Ovary (tissue), 3 donors: ENCODE results near the gene ARHGAP44.

Source experiments
- POLR2A ChIP-seq: fragments of 450-650 bp; IDR thresholded peaks from one replicate; pipeline ENCODE4 v1.6.1; 2017; ENCODE audit warnings: antibody characterized with exemption, mild to moderate bottlenecking, moderate library complexity
- TF ChIP-seq, protein P1 (sequence below), 3 donors: fragments of 450-650 bp in 2 of 3; fragments of 200-600 bp in 1 of 3; IDR thresholded peaks; one replicate each; pipeline versions ENCODE4 v1.5.1 to v1.8.0; 2016 to 2022; ENCODE audit warnings: antibody characterized with exemption in 3 of 3, mild to moderate bottlenecking in 1 of 3
- donor health status: DM: no; HTN: no; CAD: no.

DNA sequence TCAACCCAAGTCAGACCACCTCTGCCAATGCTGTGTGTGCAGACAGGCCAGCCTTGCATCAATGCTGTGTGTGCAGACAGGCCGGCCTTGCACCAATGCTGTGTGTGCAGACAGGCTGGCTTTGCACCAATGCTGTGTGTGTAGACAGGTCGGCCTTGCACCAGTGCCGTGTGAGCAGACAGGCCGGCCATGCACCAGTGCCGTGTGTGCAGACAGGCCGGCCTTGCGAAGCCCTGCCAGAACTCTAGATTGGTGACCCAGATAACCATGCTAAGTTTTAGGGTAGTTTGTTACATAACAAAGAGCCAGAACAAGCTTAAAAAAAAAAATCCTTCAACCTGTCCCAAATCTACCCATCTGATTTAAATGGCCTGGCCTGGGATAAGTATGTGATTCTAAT, 174.2 kb downstream of the ARHGAP44 start:
- no peak for TF ChIP-seq POLR2A
- TF ChIP-seq, protein P1, sequence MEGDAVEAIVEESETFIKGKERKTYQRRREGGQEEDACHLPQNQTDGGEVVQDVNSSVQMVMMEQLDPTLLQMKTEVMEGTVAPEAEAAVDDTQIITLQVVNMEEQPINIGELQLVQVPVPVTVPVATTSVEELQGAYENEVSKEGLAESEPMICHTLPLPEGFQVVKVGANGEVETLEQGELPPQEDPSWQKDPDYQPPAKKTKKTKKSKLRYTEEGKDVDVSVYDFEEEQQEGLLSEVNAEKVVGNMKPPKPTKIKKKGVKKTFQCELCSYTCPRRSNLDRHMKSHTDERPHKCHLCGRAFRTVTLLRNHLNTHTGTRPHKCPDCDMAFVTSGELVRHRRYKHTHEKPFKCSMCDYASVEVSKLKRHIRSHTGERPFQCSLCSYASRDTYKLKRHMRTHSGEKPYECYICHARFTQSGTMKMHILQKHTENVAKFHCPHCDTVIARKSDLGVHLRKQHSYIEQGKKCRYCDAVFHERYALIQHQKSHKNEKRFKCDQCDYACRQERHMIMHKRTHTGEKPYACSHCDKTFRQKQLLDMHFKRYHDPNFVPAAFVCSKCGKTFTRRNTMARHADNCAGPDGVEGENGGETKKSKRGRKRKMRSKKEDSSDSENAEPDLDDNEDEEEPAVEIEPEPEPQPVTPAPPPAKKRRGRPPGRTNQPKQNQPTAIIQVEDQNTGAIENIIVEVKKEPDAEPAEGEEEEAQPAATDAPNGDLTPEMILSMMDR (IDR thresholded peaks at IDR 0.05): no peak
